ENCODE data around the gene SMARCAD1.
A peak's percentile ranks its signal among the peaks of the same experiment; 100 is the strongest.

SMARCAD1 gene

DNA sequence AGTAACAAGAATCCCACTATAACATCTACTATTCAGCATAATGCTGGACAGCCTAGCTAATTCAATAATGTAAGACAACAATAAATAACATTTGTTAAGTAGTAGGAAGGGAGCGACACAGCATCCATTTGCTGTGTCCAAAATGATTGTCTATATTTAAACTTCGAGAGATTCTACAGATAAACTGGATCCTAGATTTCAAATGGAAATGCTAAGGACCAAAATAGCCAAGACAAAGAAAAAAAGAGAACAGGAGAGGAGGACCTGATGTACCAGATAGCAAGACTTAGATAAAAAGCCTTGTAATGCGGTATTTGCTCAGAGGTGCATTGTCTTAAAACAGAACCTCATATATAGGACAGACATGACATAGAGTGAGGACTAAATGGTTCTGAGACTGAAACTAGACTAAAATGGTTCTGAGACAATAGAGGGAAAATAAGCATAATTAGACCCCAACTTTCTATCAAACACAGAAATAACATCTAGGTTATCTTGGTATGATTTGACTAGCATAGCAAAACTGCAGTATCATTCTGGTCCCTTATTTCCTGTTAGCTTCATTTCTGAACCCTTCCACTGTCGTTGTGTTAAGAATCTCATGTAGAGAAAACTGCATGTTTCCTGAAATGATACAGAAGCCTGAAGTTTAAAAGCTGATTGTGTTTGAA, 131.2 kb downstream of the SMARCAD1 start:
- Mint-ChIP-seq H3K27ac (peak overlapping the region; percentile 93), H3K9me3 (ENCODE audit: low read depth) (no peaks in the 10 kb centered on the region), H3K36me3 (no peaks in the 10 kb centered on the region), H3K27me3 (no peaks in the 10 kb centered on the region), H3K4me1 (ENCODE audit: low read depth) (peaks cover 15% of the 10 kb centered on the region), H3K4me3 (peak overlapping the region; percentile 74)

DNA sequence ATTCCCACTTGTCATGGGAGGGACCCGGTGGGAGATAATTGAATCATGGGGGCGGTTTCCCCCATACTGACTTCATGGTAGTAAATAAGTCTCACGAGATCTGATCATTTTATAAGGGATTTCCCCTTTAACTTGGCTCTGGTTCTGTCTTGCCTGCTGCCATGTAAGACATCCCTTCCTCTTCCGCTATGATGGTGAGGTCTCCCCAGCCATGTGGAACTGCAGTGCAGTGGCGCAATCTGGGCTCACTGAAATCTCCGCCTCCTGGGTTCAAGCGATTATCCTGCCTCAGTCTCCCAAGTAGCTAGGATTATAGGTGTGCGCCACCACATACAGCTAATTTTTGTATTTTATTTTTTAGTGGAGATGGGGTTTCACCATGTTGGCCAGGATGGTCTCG, 132.1 kb downstream of the SMARCAD1 start:
- no peaks in the 10 kb centered on the region for H3K36me3 Mint-ChIP-seq
- no peaks in the 10 kb centered on the region for H3K9me3 Mint-ChIP-seq (ENCODE audit: low read depth)
- no peaks in the 10 kb centered on the region for H3K27me3 Mint-ChIP-seq
- peak overlapping the region; percentile 93 for H3K27ac Mint-ChIP-seq
- H3K4me1 Mint-ChIP-seq (ENCODE audit: low read depth), result peaks cover 15% of the 10 kb centered on the region
- peak overlapping the region; percentile 80 for H3K4me3 Mint-ChIP-seq
